ENCODE measurements around the gene ZNF546.

- TF ChIP-seq, protein P1, sequence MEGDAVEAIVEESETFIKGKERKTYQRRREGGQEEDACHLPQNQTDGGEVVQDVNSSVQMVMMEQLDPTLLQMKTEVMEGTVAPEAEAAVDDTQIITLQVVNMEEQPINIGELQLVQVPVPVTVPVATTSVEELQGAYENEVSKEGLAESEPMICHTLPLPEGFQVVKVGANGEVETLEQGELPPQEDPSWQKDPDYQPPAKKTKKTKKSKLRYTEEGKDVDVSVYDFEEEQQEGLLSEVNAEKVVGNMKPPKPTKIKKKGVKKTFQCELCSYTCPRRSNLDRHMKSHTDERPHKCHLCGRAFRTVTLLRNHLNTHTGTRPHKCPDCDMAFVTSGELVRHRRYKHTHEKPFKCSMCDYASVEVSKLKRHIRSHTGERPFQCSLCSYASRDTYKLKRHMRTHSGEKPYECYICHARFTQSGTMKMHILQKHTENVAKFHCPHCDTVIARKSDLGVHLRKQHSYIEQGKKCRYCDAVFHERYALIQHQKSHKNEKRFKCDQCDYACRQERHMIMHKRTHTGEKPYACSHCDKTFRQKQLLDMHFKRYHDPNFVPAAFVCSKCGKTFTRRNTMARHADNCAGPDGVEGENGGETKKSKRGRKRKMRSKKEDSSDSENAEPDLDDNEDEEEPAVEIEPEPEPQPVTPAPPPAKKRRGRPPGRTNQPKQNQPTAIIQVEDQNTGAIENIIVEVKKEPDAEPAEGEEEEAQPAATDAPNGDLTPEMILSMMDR (IDR thresholded peaks at IDR 0.05), result no peak
- TF ChIP-seq REST (IDR thresholded peaks at IDR 0.05; ENCODE audit: insufficient read depth in 1 of 2, low read depth in 2 of 2, low read length in 1 of 2) (no peak), POLR2AphosphoS5 (IDR thresholded peaks at IDR 0.05; ENCODE audit: low read depth, low read length) (no peak)
Measured at GRCh38 chr19:39963898-39964297, 33.0 kb upstream of the ZNF546 start.

All from Panc1 (cell line).